Measurements from ENCODE around the gene CHRNA10.

Gene CHRNA10

GRCh38 chr11:3700910-3701309 is 29.7 kb upstream of the CHRNA10 start:
- no peak for DNase-seq (ENCODE audit: low read depth)
- TF ChIP-seq CTCF (conservative IDR thresholded peaks at IDR 0.05; ENCODE audit: low read depth, low read length) = no peak
- H3K4me3 ChIP-seq (ENCODE audit: low read length) = no peak overlapping the region

- DNase-seq (ENCODE audit: low read depth) = no peak
- TF ChIP-seq CTCF (conservative IDR thresholded peaks at IDR 0.05; ENCODE audit: low read depth, low read length) = no peak
- no peak overlapping the region for H3K4me3 ChIP-seq (ENCODE audit: low read length)
These were observed 29.2 kb upstream of the CHRNA10 start for GRCh38 chr11:3700410-3700809.

GRCh38 chr11:3686751-3687150 is 15.6 kb upstream of the CHRNA10 start:
- no peak for DNase-seq (ENCODE audit: low read depth)
- no peak overlapping the region for H3K4me3 ChIP-seq (ENCODE audit: low read length)
- TF ChIP-seq CTCF (conservative IDR thresholded peaks at IDR 0.05; ENCODE audit: low read depth, low read length) = no peak

GRCh38 chr11:3685923-3686322 is 14.7 kb upstream of the CHRNA10 start:
- DNase-seq (ENCODE audit: low read depth) = no peak
- TF ChIP-seq CTCF (conservative IDR thresholded peaks at IDR 0.05; ENCODE audit: low read depth, low read length) = no peak
- no peak overlapping the region for H3K4me3 ChIP-seq (ENCODE audit: low read length)

GRCh38 chr11:3684819-3685172 is 13.6 kb upstream of the CHRNA10 start:
- no peak for DNase-seq (ENCODE audit: low read depth)
- no peak for TF ChIP-seq CTCF (conservative IDR thresholded peaks at IDR 0.05; ENCODE audit: low read depth, low read length)
- H3K4me3 ChIP-seq (ENCODE audit: low read length) = no peak overlapping the region

- H3K4me3 ChIP-seq (ENCODE audit: low read length) = no peak overlapping the region
- DNase-seq (ENCODE audit: low read depth) = no peak
- no peak for TF ChIP-seq CTCF (conservative IDR thresholded peaks at IDR 0.05; ENCODE audit: low read depth, low read length)
These were observed 13.1 kb upstream of the CHRNA10 start for GRCh38 chr11:3684129-3684818.

GRCh38 chr11:3683039-3683438 is 11.9 kb upstream of the CHRNA10 start:
- no peak for DNase-seq (ENCODE audit: low read depth)
- no peak for TF ChIP-seq CTCF (conservative IDR thresholded peaks at IDR 0.05; ENCODE audit: low read depth, low read length)
- no peak overlapping the region for H3K4me3 ChIP-seq (ENCODE audit: low read length)

All from retinal pigment epithelial cell (primary cell).